Omental fat pad (tissue), 4 donors: Measurements from ENCODE around the gene RTF1. TPM values are rescaled to one million over a fixed set of nuclear protein-coding genes. Genes with fewer than 3 reads are reported as not detected.

ENCODE experiments used
- ATAC-seq: fragments of 150-250 bp; one replicate; pipeline ENCODE4 v1.9.1; 2016; ENCODE audit warnings: mild to moderate bottlenecking, moderate library complexity; ENCODE audit not compliant: low FRiP score
- DNase-seq: peaks from one replicate; pipeline ENCODE4 v3.0.0-alpha.2; 2019; ENCODE audit warnings: low spot score
- CTCF ChIP-seq, 3 donors: fragments of 450-650 bp; IDR thresholded peaks; one replicate each; pipeline ENCODE4 v1.5.1; 2016 to 2017; ENCODE audit warnings: antibody characterized with exemption in 3 of 3, mild to moderate bottlenecking in 3 of 3, moderate library complexity in 2 of 3
- total RNA-seq, 4 donors: library from RNA; depleted of rRNA; stranded (reverse); fragments of >200 nt; gene quantifications; one replicate each; pipeline ENCODE4 v1.1.0, GENCODE V29; 2016

Gene RTF1
- total RNA-seq, 4 donors from 2014 or later: 18.1 to 39.7 (median 25.8) TPM

GRCh38 chr15:41480396-41481140 lies 63.7 kb downstream of the RTF1 start:
- ATAC-seq (no peak), DNase-seq (no peak)
- no peak for TF ChIP-seq CTCF (IDR thresholded peaks at IDR 0.05)

- ATAC-seq: no peak
- no peak for TF ChIP-seq CTCF (IDR thresholded peaks at IDR 0.05)
- DNase-seq: no peak
Measured at GRCh38 chr15:41482110-41482877, 65.4 kb downstream of the RTF1 start.

GRCh38 chr15:41483115-41483514 lies 66.2 kb downstream of the RTF1 start:
- ATAC-seq: no peak

GRCh38 chr15:41483519-41483918 lies 66.6 kb downstream of the RTF1 start:
- ATAC-seq (no peak), DNase-seq (no peak)
- TF ChIP-seq CTCF (IDR thresholded peaks at IDR 0.05): no peak

More at GRCh38 chr15:41483115-41483514, 66.2 kb downstream of the RTF1 start:
- no peak for TF ChIP-seq CTCF (IDR thresholded peaks at IDR 0.05)
- DNase-seq: no peak

- no peak for DNase-seq
- TF ChIP-seq CTCF (IDR thresholded peaks at IDR 0.05): no peak
- no peak for ATAC-seq
Measured at GRCh38 chr15:41484937-41485625, 68.2 kb downstream of the RTF1 start.

- ATAC-seq: no peak
Measured at GRCh38 chr15:41486286-41486685, 69.4 kb downstream of the RTF1 start.

More at GRCh38 chr15:41486286-41486685, 69.4 kb downstream of the RTF1 start:
- no peak for TF ChIP-seq CTCF (IDR thresholded peaks at IDR 0.05)
- DNase-seq: no peak
